Measurements from ENCODE around the gene C1QL4. TPM values are rescaled to one million over a fixed set of nuclear protein-coding genes. Genes with fewer than 3 reads are reported as not detected.
"Not testable (repeated sequence)": the region's sequence is repeated elsewhere in the genome, so short reads cannot be mapped to it uniquely, and the experiment has no call there.

C1QL4 gene
- 0.16 TPM in 1 of 2 replicates, not detected in the other for total RNA-seq
- long read RNA-seq: 0 reads

DNA sequence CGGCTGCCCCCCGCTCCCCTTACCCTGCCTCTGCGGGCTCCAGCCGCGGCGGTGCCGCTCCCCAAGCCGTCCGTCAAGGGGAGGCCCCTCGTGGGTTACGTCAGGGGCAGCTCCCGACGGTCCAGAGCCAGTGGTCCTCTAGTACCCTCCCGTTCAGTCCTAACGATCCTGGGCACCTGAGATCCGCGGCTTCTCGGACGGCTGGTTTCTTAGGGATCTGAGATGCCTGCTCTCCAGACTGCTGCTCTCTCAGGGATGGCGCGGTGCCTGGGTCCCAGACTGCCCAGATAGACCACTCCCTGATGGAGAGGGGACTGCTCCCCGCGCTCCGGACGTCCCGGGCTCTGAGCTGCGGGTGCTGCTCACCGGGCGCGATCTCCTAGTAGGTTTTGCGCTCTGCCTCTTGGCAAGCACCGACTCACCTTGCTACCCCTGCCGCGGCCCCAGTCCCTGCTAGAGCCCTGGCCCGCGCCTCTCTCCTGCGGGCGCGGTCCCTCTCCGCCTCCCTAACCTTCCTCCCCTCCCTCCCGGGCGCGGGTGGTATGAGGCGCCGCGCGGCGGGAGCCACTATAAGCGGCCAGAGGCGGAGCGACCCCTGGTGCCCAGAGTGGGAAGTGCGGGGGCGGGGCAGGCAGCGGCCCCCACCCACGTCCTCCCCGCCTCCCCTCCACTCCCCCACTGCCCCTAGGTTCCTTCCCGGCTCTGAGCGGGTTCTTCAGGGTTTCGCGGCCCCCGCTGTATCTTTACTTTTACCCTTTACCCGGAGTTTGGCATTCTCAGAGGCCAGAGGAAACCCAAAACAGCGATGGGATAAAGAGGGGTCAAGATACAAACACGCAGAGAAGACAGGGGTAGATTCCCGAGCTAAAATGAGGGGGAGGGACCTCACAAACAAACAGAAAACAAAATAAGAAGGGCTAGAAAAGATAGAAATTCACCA is at the start of gene C1QL4:
TSS of gene C1QL4 (minus strand) at position 544 of the 940 bp plus-strand sequence. CDS start 711 bp downstream, outside the sequence.
- Mint-ChIP-seq H3K4me1 (ENCODE audit: unreplicated experiment) (peaks cover 20% of the 10 kb centered on the region), H3K9me3 (ENCODE audit: unreplicated experiment) (no peaks in the 10 kb centered on the region), H3K27ac (ENCODE audit: unreplicated experiment) (no peak within 1 kb of the TSS), H3K36me3 (ENCODE audit: unreplicated experiment) (no peaks in the 10 kb centered on the region), H3K4me3 (ENCODE audit: unreplicated experiment) (peak within 1 kb of the TSS; percentile 72), H3K27me3 (ENCODE audit: unreplicated experiment) (peaks cover 25% of the 10 kb centered on the region)
- TF ChIP-seq, protein P1, sequence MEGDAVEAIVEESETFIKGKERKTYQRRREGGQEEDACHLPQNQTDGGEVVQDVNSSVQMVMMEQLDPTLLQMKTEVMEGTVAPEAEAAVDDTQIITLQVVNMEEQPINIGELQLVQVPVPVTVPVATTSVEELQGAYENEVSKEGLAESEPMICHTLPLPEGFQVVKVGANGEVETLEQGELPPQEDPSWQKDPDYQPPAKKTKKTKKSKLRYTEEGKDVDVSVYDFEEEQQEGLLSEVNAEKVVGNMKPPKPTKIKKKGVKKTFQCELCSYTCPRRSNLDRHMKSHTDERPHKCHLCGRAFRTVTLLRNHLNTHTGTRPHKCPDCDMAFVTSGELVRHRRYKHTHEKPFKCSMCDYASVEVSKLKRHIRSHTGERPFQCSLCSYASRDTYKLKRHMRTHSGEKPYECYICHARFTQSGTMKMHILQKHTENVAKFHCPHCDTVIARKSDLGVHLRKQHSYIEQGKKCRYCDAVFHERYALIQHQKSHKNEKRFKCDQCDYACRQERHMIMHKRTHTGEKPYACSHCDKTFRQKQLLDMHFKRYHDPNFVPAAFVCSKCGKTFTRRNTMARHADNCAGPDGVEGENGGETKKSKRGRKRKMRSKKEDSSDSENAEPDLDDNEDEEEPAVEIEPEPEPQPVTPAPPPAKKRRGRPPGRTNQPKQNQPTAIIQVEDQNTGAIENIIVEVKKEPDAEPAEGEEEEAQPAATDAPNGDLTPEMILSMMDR (IDR thresholded peaks at IDR 0.05): peak; percentile 98
- peak; percentile 96 for DNase-seq (ENCODE audit: extremely low spot score, unreplicated experiment)

DNA sequence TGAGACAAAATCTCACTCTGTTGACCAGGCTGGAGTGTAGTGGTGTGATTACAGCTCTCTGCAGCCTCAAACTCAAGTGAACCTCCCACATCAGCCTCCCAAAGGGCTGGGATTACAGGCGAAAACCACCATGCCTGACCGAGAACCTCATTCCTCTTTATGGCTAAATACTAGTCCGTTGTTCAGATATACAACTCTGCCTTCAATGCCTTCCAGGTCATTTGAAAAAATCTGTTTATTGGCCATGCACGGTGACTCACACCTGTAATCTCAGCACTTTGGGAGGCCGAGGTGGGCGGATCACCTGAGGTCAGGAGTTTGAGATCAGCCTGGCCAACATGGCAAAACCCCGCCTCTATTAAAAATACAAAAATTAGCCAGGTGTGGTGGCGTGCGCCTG is 43.2 kb upstream of the C1QL4 start:
- H3K9me3 Mint-ChIP-seq (ENCODE audit: unreplicated experiment); H3K4me1 Mint-ChIP-seq (ENCODE audit: unreplicated experiment); H3K27ac Mint-ChIP-seq (ENCODE audit: unreplicated experiment); DNase-seq (ENCODE audit: extremely low spot score, unreplicated experiment); H3K36me3 Mint-ChIP-seq (ENCODE audit: unreplicated experiment); H3K4me3 Mint-ChIP-seq (ENCODE audit: unreplicated experiment); H3K27me3 Mint-ChIP-seq (ENCODE audit: unreplicated experiment): not testable (repeated sequence)

- H3K4me3 Mint-ChIP-seq (ENCODE audit: unreplicated experiment): no peak overlapping the region
- H3K36me3 Mint-ChIP-seq (ENCODE audit: unreplicated experiment): no peaks in the 10 kb centered on the region
- DNase-seq (ENCODE audit: extremely low spot score, unreplicated experiment): no peak
- no peaks in the 10 kb centered on the region for H3K27me3 Mint-ChIP-seq (ENCODE audit: unreplicated experiment)
- H3K4me1 Mint-ChIP-seq (ENCODE audit: unreplicated experiment): peaks cover 5% of the 10 kb centered on the region
- no peak overlapping the region for H3K27ac Mint-ChIP-seq (ENCODE audit: unreplicated experiment)
- TF ChIP-seq, protein P1 (IDR thresholded peaks at IDR 0.05): no peak
- H3K9me3 Mint-ChIP-seq (ENCODE audit: unreplicated experiment): no peaks in the 10 kb centered on the region
These were observed 40.4 kb upstream of the C1QL4 start for GRCh38 chr12:49377386-49377785.

DNA sequence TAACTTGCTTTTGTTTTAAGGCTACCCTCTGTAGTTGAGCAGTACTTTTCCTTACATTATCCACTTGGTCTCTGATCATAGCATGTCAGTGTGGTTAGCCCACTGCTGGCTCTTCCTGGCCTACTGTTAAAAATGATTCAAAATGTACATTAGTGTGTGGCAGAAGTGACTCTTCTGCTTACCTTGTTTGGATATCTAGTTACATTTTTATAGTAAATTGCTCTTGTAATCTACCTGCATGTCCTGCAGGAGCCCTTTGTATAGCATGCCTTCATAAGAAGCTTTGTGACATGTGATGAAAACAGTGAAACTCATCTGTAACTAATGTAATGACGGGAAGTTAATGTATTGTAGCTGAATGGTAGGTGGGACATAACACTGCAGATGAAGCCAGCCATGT is 38.4 kb upstream of the C1QL4 start:
- TF ChIP-seq, protein P1 (IDR thresholded peaks at IDR 0.05): no peak
- H3K4me3 Mint-ChIP-seq (ENCODE audit: unreplicated experiment): no peak overlapping the region
- H3K27ac Mint-ChIP-seq (ENCODE audit: unreplicated experiment): no peak overlapping the region
- no peaks in the 10 kb centered on the region for H3K27me3 Mint-ChIP-seq (ENCODE audit: unreplicated experiment)
- H3K9me3 Mint-ChIP-seq (ENCODE audit: unreplicated experiment): no peaks in the 10 kb centered on the region
- no peak for DNase-seq (ENCODE audit: extremely low spot score, unreplicated experiment)
- peaks cover 3% of the 10 kb centered on the region for H3K4me1 Mint-ChIP-seq (ENCODE audit: unreplicated experiment)
- H3K36me3 Mint-ChIP-seq (ENCODE audit: unreplicated experiment): peaks cover 4% of the 10 kb centered on the region

DNA sequence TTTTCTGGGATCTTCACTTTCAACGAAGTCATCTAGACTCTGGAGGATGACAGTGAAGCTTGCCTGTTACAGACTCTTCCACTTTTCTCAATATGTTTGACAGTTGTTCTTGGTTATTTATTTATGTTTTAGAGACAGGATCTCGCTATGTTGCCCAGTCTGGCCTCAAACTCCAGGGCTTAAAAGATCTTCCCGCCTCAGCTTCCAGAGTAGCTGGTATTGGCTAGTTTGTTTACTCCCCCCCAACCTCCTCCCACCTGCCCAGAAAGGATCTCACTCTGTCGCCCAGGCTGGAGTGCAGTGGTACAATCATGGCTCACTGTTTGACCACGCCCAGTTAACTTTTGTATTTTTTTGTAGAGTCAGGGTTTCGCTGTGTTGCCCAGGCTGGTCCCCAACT is 33.6 kb upstream of the C1QL4 start:
- peak; percentile 32 for DNase-seq (ENCODE audit: extremely low spot score, unreplicated experiment)
- TF ChIP-seq, protein P1 (IDR thresholded peaks at IDR 0.05): no peak
- Mint-ChIP-seq H3K27me3 (ENCODE audit: unreplicated experiment) (no peaks in the 10 kb centered on the region), H3K9me3 (ENCODE audit: unreplicated experiment) (no peaks in the 10 kb centered on the region), H3K4me3 (ENCODE audit: unreplicated experiment) (no peak overlapping the region), H3K4me1 (ENCODE audit: unreplicated experiment) (peaks cover 33% of the 10 kb centered on the region), H3K27ac (ENCODE audit: unreplicated experiment) (no peak overlapping the region), H3K36me3 (ENCODE audit: unreplicated experiment) (peaks cover 4% of the 10 kb centered on the region)
